OCI-LY7 (cell line): ENCODE results near the gene BEST2.

Experiments
- EZH2phosphoT487 ChIP-seq: fragments of 200-600 bp; sonication (generic); IDR thresholded peaks from 2 replicates; pipeline ENCODE4 v1.6.1; 2018; ENCODE audit warnings: low read depth, borderline replicate concordance, mild to moderate bottlenecking, mixed run types, antibody characterized with exemption, low read length, moderate library complexity, mixed read lengths
- TF ChIP-seq, protein P1 (sequence below): fragments of 200-600 bp; sonication (generic); conservative IDR thresholded peaks from 2 replicates; pipeline ENCODE4 v1.5.1; 2014; ENCODE audit warnings: mild to moderate bottlenecking, antibody characterized with exemption, low read length, moderate library complexity, mixed read lengths

DNA sequence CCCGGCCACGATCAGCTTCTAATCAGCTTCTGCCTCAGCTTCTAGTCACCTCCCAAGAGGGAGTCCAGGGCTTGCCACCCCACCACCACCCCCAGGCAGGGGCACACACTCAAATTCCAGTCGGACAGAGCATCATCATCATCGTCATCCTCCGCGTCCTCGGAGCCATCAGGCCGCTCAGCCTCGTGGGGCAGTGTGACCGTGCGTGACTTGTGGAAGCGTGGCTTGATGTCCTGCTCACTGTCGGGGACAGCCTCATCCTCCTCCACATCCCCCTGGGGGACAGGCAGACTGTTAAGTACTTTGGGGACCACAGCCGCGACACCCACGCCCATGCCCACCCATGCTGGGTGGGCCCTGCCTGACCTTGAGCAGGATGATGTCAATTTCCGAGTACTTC, 40.4 kb upstream of the BEST2 start:
- TF ChIP-seq, protein P1, sequence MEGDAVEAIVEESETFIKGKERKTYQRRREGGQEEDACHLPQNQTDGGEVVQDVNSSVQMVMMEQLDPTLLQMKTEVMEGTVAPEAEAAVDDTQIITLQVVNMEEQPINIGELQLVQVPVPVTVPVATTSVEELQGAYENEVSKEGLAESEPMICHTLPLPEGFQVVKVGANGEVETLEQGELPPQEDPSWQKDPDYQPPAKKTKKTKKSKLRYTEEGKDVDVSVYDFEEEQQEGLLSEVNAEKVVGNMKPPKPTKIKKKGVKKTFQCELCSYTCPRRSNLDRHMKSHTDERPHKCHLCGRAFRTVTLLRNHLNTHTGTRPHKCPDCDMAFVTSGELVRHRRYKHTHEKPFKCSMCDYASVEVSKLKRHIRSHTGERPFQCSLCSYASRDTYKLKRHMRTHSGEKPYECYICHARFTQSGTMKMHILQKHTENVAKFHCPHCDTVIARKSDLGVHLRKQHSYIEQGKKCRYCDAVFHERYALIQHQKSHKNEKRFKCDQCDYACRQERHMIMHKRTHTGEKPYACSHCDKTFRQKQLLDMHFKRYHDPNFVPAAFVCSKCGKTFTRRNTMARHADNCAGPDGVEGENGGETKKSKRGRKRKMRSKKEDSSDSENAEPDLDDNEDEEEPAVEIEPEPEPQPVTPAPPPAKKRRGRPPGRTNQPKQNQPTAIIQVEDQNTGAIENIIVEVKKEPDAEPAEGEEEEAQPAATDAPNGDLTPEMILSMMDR, result no peak
- TF ChIP-seq EZH2phosphoT487, result no peak
